Ovary (tissue), 3 donors: ENCODE results near the gene C16orf92.

Experiments
- POLR2A ChIP-seq: fragments of 450-650 bp; IDR thresholded peaks from one replicate; pipeline ENCODE4 v1.6.1; 2017; ENCODE audit warnings: antibody characterized with exemption, mild to moderate bottlenecking, moderate library complexity
- TF ChIP-seq, protein P1 (sequence below), 3 donors: fragments of 450-650 bp in 2 of 3; fragments of 200-600 bp in 1 of 3; IDR thresholded peaks; one replicate each; pipeline versions ENCODE4 v1.5.1 to v1.8.0; 2016 to 2022; ENCODE audit warnings: antibody characterized with exemption in 3 of 3, mild to moderate bottlenecking in 1 of 3
- donor health status: DM: no; HTN: no; CAD: no.

DNA sequence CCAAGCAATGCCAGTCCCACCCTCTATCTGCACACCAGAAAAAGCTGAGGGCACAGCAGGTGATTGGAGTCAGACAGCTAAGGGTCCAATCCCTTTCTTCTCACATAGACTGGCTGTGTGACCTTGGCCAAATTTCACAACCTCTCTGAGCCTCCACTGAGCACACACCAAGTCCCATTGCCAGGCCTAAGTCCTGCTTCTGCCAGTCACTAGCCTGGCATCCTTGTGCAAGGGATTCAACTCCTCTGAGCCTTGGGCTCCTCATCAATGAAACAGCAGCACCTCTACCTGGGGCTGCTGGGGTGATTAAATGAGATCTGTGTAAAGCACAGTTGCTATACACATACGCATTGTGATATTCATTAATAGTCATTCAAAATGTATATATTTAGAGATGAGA, 23.6 kb downstream of the C16orf92 start:
- TF ChIP-seq, protein P1, sequence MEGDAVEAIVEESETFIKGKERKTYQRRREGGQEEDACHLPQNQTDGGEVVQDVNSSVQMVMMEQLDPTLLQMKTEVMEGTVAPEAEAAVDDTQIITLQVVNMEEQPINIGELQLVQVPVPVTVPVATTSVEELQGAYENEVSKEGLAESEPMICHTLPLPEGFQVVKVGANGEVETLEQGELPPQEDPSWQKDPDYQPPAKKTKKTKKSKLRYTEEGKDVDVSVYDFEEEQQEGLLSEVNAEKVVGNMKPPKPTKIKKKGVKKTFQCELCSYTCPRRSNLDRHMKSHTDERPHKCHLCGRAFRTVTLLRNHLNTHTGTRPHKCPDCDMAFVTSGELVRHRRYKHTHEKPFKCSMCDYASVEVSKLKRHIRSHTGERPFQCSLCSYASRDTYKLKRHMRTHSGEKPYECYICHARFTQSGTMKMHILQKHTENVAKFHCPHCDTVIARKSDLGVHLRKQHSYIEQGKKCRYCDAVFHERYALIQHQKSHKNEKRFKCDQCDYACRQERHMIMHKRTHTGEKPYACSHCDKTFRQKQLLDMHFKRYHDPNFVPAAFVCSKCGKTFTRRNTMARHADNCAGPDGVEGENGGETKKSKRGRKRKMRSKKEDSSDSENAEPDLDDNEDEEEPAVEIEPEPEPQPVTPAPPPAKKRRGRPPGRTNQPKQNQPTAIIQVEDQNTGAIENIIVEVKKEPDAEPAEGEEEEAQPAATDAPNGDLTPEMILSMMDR (IDR thresholded peaks at IDR 0.05): no peak
- no peak for TF ChIP-seq POLR2A
